ENCODE results near the gene POLE3. TPM values are rescaled to one million over a fixed set of nuclear protein-coding genes. Genes with fewer than 3 reads are reported as not detected.
A peak's percentile ranks its signal among the peaks of the same experiment; 100 is the strongest.
"Not testable (repeated sequence)": the region's sequence is repeated elsewhere in the genome, so short reads cannot be mapped to it uniquely, and the experiment has no call there.

POLE3 gene, protein sequence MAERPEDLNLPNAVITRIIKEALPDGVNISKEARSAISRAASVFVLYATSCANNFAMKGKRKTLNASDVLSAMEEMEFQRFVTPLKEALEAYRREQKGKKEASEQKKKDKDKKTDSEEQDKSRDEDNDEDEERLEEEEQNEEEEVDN
- total RNA-seq, result 59.0 TPM

GRCh38 chr9:113410207-113410864 is at the start of gene POLE3, which contains the start of gene C9orf43:
TSS of gene POLE3 (minus strand) at chr9:113410675. CDS start at chr9:113410293, 382 bp downstream.
TSS of gene C9orf43 (plus strand) at chr9:113410747. CDS start at chr9:113413494, 2,747 bp downstream.
- peak; percentile 94 to 98 (median 98) for DNase-seq (ENCODE audit: low read depth in 2 of 3, low spot score in 2 of 3)

GRCh38 chr9:113456235-113456634 is 45.8 kb upstream of the POLE3 start:
- DNase-seq (ENCODE audit: low read depth in 2 of 3, low spot score in 2 of 3), result no peak

DNA sequence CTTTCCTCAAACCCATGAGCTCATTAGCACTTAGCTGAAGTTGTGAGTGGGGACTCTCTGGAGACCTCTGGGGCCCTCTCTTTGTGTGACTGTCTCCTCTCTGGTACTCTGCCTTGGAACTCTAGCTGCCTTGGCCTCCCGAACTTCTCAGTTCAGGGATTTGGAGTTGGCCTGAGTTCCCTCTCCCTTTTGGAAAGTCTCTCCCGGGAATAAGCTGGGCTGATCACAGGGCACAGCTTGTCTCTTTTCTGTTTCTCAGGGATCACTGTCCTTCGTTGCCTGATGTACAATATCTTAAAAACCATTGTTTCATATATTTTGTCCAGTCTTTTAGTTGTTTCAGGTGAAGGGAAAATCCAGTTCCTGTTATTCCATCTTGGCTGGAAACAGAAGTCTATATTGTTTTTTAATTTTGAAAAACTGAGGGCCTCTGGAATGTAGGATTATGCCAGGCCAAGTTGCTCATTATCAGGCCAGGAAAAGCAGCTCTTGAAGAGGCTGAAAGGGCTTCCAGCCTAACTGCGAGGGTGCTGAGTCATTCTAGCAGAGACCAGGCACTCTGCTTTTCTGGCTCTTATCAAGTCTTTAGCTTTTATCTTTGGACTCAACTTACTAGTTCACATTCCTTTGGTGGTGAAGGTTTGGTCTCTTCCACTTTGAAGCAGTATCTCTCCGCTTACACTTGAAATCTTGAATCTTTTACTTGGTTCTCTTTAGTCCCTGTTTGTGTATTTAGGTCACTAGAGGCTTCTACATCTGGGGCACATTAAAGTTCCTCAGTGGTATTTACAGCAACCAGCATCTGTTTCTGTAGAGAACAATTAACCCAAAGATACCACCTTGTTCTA is 44.7 kb upstream of the POLE3 start:
- DNase-seq (ENCODE audit: low read depth in 2 of 3, low spot score in 2 of 3), result peak in 2 of 3 donors; percentile 43 to 57

DNA sequence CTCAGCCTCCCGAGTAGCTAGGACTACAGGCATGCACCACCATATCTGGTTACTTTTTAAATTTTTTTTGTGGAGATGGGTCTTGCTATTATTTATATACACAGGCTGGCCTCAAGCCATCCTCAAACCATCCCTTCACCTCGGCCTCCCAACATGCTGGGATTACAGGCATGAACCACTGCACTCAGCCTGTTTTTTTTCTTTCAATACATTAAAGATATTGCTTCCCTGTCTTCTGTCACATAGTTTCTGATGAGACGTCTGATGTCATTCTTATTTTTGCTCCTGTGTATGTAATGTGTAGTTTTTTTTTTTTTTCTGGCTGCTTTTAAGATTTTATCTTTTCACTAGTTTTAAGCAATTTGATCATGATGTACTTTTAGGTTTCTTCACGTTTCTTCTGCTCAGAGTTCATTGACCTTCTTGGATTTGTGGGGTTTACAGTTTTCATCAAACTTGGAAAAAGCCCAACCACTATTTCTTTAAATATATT is 41.7 kb upstream of the POLE3 start:
- DNase-seq (ENCODE audit: low read depth in 2 of 3, low spot score in 2 of 3), result no peak

DNA sequence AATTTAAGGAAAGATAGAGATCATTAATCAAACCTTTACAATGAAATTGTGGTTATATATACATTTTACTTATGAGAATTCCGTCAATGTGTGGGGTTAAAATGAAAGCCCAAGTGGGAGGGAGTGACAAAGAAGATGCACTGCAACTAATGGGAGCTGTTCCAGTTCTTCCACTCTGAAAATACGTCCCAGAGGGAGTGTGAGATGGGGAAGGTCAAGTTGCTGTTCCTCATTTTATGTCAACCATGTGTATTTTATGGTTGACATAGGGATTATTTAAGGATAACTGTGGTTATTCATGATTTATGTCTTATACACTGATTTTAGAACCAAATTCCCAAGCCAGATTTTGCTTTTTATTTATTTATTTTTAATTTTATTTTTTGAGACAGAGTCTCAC is 38.9 kb upstream of the POLE3 start:
- no peak for DNase-seq (ENCODE audit: low read depth in 2 of 3, low spot score in 2 of 3)

DNA sequence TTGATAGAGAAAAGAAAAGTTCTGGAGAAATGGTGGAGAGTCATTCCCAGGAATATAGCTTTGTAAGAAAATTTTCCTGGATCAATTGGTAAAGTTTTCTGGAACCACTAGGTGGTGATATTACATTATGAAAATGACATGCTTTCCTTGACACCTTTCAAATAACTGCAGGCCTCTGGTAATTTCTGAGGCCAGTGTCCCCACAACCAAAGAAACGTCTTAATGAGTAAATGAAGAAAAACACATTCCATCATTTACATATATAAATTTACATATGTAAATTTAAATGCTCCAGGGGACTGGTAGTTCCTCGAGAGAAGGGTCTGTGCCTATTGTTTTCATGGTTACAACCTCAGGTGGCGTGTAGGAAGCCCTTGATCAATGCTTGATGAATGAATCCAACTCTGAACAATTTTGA is 35.9 kb upstream of the POLE3 start:
- DNase-seq (ENCODE audit: low read depth in 2 of 3, low spot score in 2 of 3), result peak in 2 of 3 donors; percentile 28 to 50

- DNase-seq (ENCODE audit: low read depth in 2 of 3, low spot score in 2 of 3), result peak in 2 of 3 donors; percentile 58 to 91
These were observed 34.3 kb upstream of the POLE3 start for GRCh38 chr9:113444736-113445135.

DNA sequence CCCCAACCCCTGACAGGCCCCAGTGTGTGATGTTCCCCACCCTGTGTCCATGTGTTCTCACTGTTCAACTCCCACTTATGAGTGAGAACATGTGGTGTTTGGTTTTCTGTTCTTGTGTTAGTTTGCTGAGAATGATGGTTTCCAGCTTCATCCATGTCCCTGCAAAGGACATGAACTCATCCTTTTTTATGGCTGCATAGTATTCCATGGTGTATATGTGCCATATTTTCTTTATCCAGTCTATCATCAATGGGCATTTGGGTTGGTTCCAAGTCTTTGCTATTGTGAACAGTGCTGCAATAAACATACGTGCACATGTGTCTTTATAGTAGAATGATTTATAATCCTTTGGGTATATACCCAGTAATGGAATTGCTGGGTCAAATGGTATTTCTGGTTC is 27.2 kb upstream of the POLE3 start:
- not testable (repeated sequence) for DNase-seq (ENCODE audit: low read depth in 2 of 3, low spot score in 2 of 3)

DNA sequence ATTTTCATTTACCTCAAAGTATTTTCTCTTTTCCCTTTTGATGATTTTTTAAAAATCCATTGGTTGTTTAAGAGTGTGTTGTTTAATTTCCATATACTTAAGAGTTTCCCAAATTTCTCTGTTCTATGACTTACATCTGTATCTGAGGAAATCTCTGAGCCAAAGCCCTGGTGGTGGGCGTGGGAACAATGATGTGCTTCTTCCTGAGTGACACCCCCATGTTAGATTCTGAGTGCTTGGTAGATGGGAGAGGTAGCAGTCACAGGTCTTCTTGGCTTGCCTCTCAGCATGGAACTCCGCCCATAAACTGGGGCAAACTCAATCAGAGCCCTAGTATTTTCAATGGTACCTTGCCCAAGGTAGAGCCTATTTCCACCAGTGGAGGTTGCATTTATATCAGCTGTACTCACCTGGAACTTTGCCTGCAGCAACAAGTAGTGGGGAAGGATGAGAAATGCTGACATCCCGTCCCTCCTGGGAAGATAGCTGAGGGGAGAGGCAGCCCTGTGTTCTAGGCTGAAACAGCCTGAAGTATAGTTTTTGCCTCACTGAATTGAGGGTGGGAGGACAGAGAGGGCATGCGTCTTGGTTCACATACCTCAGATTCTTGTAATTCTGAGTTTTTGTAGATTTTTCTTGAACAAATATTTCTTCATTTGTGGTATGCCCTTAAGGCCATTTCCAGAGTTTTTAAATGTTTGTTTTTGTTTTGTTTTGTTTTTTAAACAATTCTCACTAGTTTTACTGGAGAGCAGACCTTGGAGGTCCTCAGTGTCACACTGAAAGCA is 26.4 kb upstream of the POLE3 start:
- DNase-seq (ENCODE audit: low read depth in 2 of 3, low spot score in 2 of 3), result no peak

DNA sequence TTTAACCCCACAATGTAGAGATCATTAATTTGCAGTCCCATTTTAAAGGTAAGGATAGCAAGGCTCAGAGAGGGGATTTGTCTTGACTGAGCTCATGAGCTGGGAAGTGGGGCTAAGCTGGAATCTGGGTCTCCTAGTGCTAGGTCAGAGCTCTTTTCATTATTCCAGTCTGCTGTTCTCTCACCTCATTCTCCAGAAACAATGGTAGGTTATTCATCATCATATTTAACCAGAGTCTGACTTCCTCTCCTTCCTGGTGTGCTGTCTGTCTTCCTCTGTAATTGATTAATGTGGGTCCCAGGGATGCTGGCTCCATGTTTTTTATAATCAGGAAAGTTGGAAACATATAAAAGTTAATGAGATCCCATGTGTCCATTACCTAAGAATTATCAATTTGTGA is 20.7 kb upstream of the POLE3 start:
- DNase-seq (ENCODE audit: low read depth in 2 of 3, low spot score in 2 of 3), result no peak

- no peak for DNase-seq (ENCODE audit: low read depth in 2 of 3, low spot score in 2 of 3)
These were observed 17.7 kb upstream of the POLE3 start for GRCh38 chr9:113428062-113428615.

DNA sequence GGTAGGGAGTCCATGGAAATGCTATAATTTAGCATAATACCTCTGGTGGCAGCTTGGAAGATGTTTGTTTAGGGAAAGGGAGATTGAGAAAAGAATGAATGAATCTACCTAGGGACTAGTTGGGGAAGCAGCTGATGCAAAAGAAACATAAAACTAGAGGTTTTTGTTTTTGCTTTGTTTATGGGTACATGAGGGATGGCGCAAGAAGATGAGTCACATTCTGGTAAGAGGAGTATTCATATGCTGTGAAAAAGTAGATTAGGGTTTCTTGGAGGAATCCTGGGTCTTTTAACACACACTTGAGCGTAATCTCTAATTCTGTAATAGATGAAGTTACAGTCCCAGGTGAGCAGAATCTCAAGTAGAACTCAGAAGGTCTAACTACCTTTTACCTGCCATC is 17.2 kb upstream of the POLE3 start:
- no peak for DNase-seq (ENCODE audit: low read depth in 2 of 3, low spot score in 2 of 3)

DNA sequence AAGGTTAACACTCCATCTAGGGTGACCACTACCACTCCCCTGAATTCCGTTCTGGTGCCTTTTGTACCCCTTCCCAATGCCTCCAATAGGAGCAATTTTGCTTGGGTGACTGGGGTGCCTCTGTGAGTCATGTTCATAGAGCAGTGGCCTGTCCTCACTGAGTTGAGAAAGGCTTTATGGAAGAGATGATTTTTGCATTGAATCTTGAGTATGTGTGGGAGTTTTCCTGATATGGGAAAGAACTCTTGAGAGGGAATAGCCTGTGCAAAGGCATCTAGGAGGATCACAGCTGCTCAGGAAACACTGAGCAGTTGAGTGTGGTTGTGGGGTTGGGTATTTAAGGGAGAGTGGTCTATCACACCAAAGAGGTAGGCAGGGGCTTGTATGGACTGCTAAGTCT is 16.2 kb upstream of the POLE3 start:
- DNase-seq (ENCODE audit: low read depth in 2 of 3, low spot score in 2 of 3), result no peak

DNA sequence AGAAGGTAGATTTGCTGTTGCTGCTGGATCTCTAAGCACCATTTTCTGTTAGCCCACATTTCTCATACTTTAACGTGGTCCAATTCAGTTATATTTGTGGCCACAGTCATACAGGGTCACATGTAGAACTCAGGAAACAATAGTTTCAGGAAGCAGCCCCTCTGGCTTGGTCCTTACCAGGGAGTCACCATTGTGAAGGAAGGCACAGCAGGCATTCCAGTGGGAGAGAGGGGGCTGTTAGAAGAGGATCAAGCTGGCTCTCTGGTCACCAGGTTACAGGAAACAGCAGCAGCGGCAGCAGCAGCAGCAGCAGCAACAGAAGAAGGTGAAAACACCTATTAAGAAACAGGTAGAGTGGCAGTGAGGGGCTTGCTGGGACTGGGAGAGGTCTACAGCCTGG is 14.6 kb upstream of the POLE3 start:
- DNase-seq (ENCODE audit: low read depth in 2 of 3, low spot score in 2 of 3), result peak in 1 of 3 donors; percentile 35

- no peak for DNase-seq (ENCODE audit: low read depth in 2 of 3, low spot score in 2 of 3)
These were observed 11.3 kb upstream of the POLE3 start for GRCh38 chr9:113421726-113422125.

DNA sequence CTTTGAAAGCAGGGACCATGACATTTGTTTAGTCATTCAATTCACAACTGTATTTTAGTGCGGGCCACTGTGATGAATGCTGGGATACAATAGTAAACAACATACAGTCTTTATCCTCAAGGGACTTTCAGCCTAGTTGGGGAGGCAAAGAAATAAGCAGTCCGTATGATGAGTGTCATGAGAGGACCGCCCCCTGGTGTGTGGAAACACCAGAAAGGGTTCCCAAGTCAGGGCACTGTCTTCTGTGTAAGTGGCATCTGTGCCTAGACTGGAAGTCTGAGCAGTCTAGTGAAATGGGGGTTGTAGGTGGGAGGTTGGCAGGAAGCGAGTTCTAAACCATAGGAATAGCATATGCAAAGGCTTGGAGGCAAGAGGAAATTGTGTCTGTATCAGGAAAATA is 6.9 kb upstream of the POLE3 start:
- DNase-seq (ENCODE audit: low read depth in 2 of 3, low spot score in 2 of 3), result no peak

- DNase-seq (ENCODE audit: low read depth in 2 of 3, low spot score in 2 of 3), result peak in 1 of 3 donors; percentile 31
These were observed 5.8 kb upstream of the POLE3 start for GRCh38 chr9:113416149-113416721.

DNA sequence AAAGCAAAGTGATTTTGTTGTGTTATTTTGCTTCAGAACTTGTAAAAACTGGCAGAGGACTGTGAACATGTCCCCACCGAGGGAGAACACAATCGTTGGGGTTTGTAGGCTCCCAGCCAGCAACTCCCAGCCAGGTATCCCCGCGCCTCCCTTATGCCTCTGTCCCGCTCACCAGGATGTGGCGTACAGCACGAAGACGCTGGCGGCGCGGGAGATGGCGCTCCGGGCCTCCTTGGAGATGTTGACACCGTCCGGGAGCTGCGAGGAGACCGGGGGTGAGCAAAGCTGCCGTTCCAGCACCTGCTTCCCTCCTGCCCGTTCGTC is 630 bp downstream of the POLE3 start:
- DNase-seq (ENCODE audit: low read depth in 2 of 3, low spot score in 2 of 3), result no peak

DNA sequence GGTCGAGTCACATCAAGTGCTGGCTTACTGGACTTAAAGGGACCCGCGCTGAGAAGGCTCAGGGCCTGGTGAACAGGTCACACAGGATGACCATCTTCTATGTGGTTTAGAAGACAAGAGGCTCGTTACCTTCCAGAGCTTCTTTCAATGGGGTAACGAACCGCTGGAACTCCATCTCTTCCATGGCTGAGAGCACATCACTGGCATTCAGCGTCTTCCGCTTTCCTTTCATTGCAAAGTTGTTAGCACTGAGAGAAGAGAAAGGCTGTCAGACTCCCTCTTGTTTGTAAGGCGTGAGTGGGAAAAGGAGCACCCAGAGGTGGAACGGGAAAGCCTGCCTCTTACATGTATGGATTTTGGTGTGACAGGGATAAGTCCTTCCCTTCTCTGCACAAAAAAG is 994 bp downstream of the POLE3 start:
- DNase-seq (ENCODE audit: low read depth in 2 of 3, low spot score in 2 of 3), result no peak

DNA sequence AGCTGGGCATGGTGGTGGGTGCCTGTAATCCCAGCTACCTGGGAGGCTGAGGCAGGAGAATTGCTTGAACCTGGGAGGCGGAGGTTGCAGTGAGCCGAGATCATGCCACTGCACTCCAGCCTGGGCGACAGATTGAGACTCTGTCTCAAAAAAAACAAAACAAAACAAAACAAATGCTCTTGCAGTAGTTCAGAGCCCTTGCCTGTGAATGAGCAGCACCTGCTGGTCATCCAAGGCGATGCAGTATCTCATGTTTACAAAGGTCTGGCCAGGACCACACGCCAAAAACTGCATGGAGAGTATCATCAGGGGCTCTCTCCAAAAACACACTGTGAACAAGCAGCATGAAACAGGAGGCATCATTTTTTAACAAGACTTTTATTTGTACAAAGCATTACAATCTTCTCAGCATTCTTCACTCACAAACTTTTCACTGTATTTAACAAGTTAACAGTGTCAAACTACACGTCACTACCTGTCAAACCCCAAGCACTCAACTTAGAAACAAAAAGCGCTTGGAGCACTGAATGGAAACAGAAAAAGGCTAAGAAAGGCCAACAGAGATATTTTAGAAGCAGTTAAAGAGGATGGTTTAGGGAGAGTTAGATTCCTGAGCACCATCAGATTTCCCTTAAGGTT is 3.5 kb downstream of the POLE3 start:
- DNase-seq (ENCODE audit: low read depth in 2 of 3, low spot score in 2 of 3), result peak; percentile 21 to 84 (median 71)
